Measurements from ENCODE around the gene LMO2.

The LMO2 gene

GRCh38 chr11:33819278-33820035 lies 72.4 kb downstream of the LMO2 start:
- no peak for DNase-seq (ENCODE audit: low read depth in 3 of 3)
